H1 (cell line): Measurements from ENCODE around the gene APOM. TPM values are rescaled to one million over a fixed set of nuclear protein-coding genes. Genes with fewer than 3 reads are reported as not detected.
A peak's percentile ranks its signal among the peaks of the same experiment; 100 is the strongest.

Experiments
- FOSL1 ChIP-seq: IDR thresholded peaks from 2 replicates; pipeline ENCODE4 v1.6.1; 2011; ENCODE audit warnings: mild to moderate bottlenecking, low read depth, low read length, moderate library complexity; ENCODE audit not compliant: insufficient read depth
- GTF2F1 ChIP-seq: IDR thresholded peaks from 2 replicates; pipeline ENCODE4 v1.6.1; 2012; ENCODE audit warnings: low read depth, low read length, improper control_type of control experiment, borderline replicate concordance
- HDAC6 ChIP-seq: IDR thresholded peaks from one replicate; pipeline ENCODE4 v1.7.1; 2012; ENCODE audit warnings: low read depth, mild to moderate bottlenecking, inconsistent platforms, low read length, moderate library complexity
- KDM4A ChIP-seq: IDR thresholded peaks from one replicate; pipeline ENCODE4 v1.7.1; 2012; ENCODE audit warnings: low read depth, mild to moderate bottlenecking, moderate library complexity, low read length, inconsistent platforms; ENCODE audit not compliant: severe bottlenecking
- SAP30 ChIP-seq: fragments of 300-600 bp; sonication (generic); IDR thresholded peaks from 2 replicates; pipeline ENCODE4 v1.7.1; 2012; ENCODE audit warnings: low read length, moderate library complexity, mild to moderate bottlenecking, inconsistent platforms; ENCODE audit not compliant: insufficient read depth, insufficient replicate concordance
- SP2 ChIP-seq: IDR thresholded peaks from 2 replicates; pipeline ENCODE4 v1.6.1; 2012; ENCODE audit warnings: mild to moderate bottlenecking, low read length, inconsistent platforms
- TBP ChIP-seq: IDR thresholded peaks from 2 replicates; pipeline ENCODE4 v1.6.1; 2011; ENCODE audit warnings: low read depth, low read length, improper control_type of control experiment
- polyA plus RNA-seq, 7 experiments: library from polyadenylated mRNA; depleted of rRNA in 3 of 7; stranded (reverse) in 5 of 7; unstranded in 2 of 7; fragments of >200 nt in 5 of 7; fragments of 200-250 nt in 2 of 7; gene quantifications; 1 replicate in 5 of 7; 2 replicates in 1 of 7; 4 replicates in 1 of 7; pipeline versions ENCODE4 v1.2.1 to v1.2.3, GENCODE V29; 2011 to 2013; ENCODE audit warnings: missing spikeins in 2 of 7, mixed read lengths in 2 of 7
- total RNA-seq: library from RNA; stranded (reverse); fragmentation: NEBNext Ultra II Directional; extraction: Animal tissue kit (Norgen Biotek cat#: 25700); gene quantifications from 2 replicates; pipeline ENCODE4 v1.2.1, GENCODE V29; 2021
- TF ChIP-seq, protein P1 (sequence below), 3 experiments: IDR thresholded peaks; 1 replicate in 2 of 3; 2 replicates in 1 of 3; pipeline versions ENCODE4 v1.5.1 to v1.6.1; 2011; ENCODE audit warnings: low read length in 3 of 3, mild to moderate bottlenecking in 3 of 3, inconsistent platforms in 2 of 3, low read depth in 1 of 3, moderate library complexity in 1 of 3; ENCODE audit not compliant: insufficient read depth in 1 of 3; ENCODE audit errors: control extremely low read depth in 1 of 3
- TF ChIP-seq, protein P2 (sequence below): IDR thresholded peaks from 2 replicates; pipeline ENCODE4 v1.6.1; 2012; ENCODE audit warnings: inconsistent platforms

The APOM gene
- total and polyA plus RNA-seq, 2 of the 8 experiments (the other 6 are each of a cell fraction or from before 2014, with no cell fraction given): 3.4 to 12.0 TPM

DNA sequence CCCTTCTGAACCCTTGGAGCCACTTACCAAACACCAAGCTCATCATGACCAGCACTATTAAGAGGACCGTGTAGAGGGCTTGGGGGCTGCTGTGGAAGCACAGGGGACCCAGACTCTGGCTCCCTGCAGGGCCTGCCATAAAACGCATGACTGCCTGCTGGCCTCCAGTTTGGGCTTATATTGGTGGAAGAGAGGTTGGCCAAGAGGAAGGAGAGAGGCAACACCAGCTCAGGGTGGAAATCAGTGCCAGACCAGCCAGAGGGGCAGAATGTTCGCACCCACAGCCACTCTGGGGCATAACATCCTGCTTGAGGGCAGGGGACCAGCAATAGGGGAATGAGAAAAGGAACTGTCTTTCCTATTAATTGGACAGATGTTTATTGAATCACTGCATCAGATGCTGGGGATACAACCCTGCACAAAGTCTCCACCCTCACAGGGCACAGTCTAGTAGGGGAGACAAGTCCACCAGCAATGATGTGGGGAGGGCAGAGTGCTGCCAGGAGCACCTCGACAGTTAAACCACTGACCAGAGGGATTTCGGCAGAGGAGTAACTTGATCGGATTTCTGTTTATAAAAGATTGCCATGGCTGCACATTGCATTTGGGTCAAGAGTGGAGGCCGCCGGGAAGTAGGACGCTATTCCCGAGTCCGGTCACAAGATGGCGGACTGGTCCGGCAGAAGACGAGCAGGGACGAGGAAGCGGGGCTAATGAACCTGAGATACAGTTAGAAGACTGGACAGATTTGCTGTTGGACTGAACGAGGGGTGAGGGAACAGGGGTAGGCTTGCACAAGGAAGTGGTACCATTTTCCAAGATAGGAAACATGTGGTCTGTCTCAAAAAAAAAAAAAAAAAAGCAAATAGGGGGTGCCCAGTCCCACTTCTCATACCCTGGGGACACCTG lies 24.8 kb downstream of the APOM start, which contains the start of gene LY6G5C (continued):
- TF ChIP-seq, protein P1, sequence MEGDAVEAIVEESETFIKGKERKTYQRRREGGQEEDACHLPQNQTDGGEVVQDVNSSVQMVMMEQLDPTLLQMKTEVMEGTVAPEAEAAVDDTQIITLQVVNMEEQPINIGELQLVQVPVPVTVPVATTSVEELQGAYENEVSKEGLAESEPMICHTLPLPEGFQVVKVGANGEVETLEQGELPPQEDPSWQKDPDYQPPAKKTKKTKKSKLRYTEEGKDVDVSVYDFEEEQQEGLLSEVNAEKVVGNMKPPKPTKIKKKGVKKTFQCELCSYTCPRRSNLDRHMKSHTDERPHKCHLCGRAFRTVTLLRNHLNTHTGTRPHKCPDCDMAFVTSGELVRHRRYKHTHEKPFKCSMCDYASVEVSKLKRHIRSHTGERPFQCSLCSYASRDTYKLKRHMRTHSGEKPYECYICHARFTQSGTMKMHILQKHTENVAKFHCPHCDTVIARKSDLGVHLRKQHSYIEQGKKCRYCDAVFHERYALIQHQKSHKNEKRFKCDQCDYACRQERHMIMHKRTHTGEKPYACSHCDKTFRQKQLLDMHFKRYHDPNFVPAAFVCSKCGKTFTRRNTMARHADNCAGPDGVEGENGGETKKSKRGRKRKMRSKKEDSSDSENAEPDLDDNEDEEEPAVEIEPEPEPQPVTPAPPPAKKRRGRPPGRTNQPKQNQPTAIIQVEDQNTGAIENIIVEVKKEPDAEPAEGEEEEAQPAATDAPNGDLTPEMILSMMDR (IDR thresholded peaks at IDR 0.05; ENCODE audit: control extremely low read depth in 1 of 3, insufficient read depth in 1 of 3, low read depth in 1 of 3, low read length in 3 of 3): peak; percentile 78 to 85 (median 83)
- TF ChIP-seq HDAC6 (no peak), GTF2F1 (no peak), TBP (no peak), SP2 (no peak), KDM4A (no peak), FOSL1 (no peak), SAP30 (no peak)
- TF ChIP-seq, protein P2, sequence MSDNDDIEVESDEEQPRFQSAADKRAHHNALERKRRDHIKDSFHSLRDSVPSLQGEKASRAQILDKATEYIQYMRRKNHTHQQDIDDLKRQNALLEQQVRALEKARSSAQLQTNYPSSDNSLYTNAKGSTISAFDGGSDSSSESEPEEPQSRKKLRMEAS: no peak
